HG03378 (cell line): ENCODE results near the gene WIPF2.
A peak's percentile ranks its signal among the peaks of the same experiment; 100 is the strongest.
"Not testable (repeated sequence)": the region's sequence is repeated elsewhere in the genome, so short reads cannot be mapped to it uniquely, and the experiment has no call there.

Experiments used
- ATAC-seq: cut with Tn5 transposase; IDR thresholded peaks from one replicate; pipeline ENCODE4 v1.9.1; 2021; ENCODE audit warnings: mild to moderate bottlenecking, moderate library complexity; ENCODE audit not compliant: unreplicated experiment

The WIPF2 gene

DNA sequence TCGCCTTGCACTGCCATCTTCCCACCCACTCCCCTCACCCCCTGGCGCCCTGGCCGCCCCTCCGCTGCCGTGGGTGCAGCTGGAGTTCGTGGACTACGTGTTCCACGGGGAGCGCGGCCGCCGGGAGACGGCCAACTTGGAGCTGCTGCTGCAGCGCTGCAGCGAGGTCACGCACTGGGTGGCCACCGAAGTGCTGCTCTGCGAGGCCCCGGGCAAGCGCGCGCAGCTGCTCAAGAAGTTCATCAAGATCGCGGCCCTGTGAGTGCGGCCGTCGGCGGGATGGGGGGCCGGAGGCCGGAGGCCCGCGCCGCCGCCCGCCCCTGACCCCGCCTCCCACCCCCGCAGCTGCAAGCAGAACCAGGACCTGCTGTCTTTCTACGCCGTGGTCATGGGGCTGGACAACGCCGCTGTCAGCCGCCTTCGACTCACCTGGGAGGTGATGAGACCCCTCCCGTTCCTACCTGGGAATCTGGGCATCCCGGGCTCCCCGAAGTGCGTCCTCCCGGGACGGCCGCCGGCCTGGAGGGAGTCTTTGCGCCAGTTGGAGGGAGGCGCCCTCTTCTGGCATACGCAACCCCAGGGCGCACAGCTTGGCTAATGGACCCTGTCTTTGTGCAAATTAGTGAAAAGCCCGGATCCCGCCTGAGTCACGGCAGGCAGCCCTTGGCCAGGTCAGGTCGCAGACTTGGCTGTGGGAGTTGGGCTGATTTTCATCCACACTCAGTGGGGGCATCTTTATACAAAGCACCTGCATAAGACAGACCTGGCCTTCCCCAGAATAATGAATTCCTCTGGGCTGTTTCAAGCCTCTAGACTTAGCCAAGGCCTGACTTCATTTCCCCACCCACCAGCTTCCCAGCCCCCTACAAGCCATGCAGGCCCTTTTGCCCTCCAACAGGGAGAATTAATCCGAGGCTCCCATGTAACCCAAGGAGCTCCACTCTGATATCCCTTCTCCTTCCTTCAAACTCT, 27.6 kb upstream of the WIPF2 start:
- ATAC-seq: peak; percentile 58

DNA sequence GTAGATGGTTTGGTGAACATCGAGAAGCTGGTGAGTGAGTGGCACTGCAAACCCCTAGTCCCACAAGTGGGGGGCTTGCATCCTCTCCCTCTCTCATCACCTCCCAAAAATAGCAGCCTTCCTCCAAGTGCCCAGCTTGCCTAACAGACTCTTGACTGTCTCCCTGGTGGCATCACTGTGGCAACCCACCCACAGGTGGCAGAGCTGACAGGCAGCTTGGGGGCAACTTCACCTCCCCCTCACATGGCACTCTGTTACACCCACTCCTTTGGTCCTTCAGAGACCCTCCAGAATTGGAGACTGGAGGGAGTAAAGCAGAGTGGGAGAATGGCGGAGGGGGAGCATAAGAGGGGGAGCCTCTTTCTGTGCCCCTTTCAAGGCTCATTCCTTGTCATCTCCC, 26.1 kb upstream of the WIPF2 start:
- no peak for ATAC-seq

DNA sequence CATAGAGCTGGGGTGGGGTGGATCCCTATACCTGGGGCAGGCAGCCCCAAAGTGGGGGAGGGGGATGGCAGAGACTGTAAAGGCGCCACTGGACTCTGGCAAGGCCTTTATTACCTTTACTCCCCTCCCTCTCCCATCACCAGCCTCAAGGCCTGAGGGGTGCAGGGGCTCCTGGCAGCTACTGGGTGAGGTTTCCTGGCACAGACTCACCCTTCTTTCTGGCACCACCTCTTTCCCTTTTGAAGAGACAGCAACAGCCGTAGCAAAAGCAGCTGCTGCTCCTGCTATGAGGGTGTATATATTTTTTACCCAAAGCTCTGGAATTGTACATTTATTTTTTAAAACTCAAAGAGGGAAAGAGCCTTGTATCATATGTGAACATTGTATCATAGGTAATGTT, 24.3 kb upstream of the WIPF2 start:
- no peak for ATAC-seq

DNA sequence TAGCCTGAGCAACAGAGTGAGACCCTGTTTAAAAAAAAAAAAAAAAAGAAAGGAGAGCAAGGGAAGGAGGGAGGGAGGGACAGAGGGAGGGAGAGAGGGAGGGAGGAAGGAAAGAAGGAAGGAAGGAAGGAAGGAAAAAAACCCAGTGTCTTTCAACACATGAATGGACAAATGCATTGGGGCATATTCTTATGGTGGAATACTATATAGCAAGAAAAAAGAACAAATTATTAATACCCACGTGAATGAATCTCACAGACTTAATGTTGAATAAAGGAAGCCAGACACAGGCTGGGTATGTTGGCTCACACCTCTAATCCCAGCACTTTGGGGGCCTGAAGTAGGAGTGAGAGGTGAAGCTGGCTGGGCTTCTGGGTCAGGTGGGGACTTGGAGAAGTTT, 21.6 kb upstream of the WIPF2 start:
- no peak for ATAC-seq

DNA sequence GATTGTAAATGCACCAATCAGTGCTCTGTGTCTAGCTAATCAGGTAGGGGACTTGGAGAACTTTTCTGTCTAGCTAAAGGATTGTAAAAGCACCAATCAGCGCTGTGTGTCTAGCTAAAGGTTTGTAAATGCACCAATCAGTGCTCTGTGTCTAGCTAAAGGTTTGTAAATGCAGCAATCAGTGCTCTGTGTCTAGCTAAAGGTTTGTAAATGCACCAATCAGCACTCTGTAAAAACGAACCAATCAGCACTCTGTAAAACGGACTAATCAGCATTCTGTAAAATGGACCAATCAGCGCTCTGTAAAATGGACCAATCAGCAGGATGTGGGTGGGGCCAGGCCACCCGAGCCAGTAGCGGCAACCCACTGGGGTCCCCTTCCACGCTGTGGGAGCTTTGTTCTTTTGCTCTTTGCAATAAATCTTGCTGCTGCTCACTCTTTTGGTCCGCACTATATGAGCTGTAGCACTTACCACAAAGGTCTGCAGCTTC, 21.1 kb upstream of the WIPF2 start:
- ATAC-seq: not testable (repeated sequence)

DNA sequence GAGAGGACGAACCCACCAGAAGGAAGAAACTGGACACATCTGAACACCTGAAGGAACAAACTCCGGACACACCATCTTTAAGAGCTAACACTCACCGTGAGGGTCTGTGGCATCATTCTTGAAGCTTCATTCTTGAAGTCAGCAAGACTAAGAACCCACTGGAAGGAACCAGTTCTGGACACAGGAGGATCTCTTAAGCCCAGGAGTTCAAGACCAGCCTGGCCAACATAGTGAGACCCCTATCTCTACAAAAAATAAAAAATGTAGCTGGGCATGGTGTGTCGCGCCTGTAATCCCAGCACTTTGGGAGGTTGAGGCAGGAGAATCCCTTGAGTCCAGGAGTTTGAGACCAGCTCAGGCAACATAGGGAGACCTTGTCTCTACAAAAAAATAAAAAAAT, 20.5 kb upstream of the WIPF2 start:
- no peak for ATAC-seq

DNA sequence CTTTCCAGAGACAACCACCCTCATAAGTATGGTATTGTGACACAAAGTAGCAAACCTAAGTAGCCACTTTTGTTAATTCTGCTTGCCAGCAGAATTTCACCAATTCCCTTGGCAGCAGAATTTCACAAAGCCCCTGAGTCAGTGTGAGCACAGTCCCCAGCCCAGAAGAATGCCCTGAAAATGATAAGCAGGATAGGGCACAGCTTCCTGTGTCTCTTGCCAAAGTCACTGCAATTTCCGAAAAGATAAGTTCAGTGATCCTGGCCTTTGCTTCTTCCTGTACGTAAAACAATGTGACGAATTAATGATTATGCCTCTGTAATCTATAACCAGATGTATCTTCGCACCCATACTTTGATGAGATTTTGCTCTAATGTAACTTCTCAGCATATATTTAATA, 16.0 kb upstream of the WIPF2 start:
- no peak for ATAC-seq

DNA sequence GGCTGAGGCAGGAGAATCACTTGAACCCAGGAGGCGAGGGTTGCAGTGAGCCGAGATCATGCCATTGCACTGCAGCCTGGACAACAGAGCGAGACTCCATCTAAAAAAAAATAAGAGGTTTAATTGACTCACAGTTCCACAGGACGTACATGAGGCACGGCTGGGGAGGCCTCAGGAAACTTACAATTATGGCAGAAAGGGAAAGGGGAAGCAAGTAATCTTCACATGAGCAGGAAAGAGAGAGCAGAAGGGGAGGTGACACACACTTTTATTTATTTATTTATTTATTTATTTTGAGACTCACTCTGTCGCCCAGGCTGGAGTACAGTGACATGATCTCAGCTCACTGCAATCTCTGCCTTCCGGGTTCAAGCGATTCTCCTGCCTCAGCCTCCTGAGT, 12.9 kb upstream of the WIPF2 start:
- not testable (repeated sequence) for ATAC-seq

DNA sequence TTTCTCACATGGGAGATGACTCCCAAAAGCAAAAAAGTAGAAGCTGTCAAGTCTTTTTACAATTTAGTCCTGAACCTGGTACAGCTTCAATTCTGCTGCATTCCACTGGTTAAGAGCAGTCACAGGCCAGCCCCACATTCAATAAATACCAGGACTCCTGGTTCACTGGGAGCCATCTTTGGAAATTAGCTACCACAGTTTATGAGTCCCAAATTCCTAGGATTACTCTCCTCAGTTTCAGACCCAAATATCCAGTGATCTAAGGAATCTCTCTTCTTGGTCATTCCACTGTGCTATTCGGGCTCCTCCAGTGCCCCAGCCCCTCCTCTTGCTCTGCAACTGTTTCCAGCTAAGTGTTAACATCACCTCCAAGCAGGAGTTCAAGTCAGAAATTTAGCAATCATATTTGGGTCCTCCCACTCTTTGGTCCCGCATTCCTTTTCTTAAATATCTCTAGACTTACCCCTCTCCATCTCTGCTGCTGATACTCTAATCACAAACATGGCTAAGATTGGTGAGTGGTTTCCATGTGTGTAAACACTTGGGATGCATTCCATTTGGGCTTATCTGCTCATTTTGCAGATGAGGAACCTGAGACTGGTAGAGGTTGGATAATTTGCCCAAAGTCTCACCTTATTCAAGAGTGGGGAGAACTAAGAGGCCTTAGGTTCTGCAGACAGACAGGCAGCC, 9.6 kb upstream of the WIPF2 start:
- ATAC-seq: no peak

DNA sequence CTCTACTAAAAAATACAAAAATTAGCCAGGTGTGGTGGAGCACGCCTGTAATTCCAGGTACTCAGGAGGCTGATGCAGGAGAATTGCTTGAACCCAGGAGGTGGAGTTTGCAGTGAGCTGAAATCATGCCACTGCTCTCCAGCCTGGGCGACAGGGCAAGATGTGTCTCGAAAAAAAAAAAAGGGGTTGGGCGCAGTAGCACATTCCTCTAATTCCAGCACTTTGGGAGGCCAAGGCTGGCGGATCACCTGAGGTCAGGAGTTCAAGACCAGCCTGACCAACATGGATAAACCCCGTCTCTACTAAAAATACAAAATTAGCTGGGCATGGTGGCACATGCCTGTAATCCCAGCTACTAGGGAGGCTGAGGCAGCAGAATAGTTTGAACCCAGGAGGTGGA, 5.2 kb upstream of the WIPF2 start:
- ATAC-seq: not testable (repeated sequence)

DNA sequence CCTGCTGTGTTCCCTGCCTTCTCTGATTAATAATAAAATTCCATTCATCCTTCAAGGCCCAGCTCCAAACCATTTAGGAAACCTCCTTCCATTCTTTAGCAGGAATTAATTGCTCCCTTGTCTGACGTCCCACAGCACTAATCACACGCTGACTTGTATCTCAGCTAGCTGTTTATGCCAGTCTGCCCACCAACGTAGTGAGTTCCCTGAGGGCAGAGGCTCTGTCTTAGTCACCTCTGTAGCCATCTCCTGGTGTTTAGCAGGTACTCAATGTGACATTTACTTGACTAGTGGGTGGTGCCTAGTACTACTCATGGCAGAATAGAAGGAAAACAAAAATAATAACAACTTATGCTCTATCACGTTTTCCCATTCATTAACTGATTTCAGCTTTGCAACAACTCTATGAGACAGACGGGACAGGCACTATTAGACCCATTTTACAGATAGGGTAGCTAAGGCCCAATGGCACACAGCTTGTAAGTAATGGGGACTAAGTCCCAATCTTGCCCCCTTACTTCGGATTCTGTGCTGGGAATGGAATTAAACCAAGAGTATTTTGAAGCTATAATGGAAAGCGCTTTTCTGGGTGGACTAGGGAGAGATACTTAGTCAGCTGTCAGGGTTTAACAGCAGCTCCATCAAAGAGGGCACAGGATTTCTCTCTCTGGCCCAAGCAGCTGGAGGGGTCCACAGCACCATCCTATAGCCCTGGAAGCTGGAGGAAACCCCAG, 931 bp upstream of the WIPF2 start:
- no peak for ATAC-seq

DNA sequence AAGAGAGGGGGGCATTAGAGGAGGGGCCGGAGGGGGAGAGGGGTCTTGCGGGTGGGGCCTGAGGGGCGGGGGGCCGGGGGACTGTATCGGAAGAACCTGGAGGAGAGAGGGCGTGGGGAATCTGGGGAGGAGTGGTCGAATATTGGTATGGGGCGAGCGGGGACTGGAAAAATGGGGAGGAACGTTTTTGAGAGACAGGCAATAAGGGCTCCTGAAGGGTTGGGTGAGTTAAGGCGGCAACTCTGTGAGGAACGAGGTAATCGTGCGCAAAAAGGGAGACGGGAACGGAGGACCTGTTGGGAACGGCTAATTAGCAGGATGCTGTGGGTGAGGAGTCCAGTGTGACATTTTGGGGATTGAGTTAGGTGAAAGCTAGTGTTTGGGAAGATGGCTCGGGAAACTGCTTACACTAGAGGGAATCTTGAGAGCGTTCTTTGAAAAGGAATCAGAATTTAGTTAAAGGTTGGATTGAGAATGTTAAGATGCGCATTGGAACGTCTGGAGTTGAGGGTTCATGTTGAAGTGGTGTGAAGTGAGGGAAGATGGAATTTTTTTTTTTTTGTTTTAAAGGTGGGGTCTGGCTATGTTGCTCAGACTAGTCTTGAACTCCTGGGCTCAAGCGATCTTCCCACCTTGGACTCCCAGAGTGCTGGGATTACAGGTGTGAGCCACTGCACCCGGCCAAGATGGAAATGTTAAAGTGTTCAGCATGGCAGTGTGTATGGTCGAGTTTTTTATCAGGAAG, 662 bp downstream of the WIPF2 start:
- ATAC-seq: no peak

DNA sequence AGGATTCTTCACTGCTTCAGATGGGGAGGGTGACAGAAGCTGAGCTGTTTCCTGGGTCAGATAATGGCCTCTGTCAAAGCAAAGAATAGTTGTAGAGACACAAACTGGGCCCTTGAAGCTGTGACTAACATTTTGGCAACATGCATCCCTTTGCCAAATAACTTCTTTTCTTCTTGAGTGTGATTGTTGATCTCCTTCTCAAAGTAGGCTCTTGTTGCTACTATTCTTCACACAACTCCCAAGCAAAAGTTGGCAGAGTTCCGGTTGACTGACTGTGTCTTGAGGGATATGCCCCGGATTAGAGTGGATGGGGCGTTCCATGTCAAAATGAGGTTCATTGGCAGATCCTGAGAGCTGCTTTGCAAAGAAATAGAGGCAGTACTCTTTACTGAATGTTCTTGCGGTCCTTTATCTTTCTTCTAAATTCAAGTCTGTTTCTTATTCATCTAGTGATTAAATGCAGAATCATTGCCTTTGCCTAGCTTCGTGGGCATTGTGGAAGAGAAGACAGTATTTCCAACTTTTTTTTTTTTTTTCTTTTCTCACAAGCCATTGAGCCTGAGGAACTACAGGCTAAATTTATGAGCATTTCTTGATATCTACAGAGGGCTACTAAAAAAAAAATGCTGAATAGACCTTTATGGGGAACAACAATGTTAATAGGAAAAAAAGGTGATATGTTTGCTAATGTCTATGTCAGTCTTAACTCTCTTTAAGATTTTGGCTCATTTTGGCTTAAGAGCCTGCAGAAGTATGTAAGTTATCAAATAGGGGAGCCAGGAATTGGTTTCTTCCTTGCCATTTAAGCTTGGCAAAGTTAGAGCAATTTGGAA, 5.8 kb downstream of the WIPF2 start:
- ATAC-seq: no peak

DNA sequence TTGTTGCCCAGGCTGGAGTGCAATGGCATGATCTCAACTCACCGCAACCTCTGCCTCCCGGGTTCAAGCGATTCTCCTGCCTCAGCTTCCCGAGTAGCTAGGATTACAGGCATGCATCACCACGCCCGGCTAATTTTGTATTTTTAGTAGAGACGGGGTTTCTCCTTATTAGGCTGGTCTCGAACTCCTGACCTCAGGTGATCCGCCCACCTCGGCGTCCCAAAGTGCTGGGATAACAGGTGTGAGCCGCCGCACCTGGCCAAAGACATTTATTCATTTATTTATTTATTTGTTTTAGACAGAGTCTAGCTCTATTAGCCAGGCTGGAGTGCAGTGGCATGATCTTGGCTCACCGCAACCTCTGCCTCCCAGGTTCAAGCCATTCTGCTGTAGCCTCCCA, 10.0 kb downstream of the WIPF2 start:
- not testable (repeated sequence) for ATAC-seq

DNA sequence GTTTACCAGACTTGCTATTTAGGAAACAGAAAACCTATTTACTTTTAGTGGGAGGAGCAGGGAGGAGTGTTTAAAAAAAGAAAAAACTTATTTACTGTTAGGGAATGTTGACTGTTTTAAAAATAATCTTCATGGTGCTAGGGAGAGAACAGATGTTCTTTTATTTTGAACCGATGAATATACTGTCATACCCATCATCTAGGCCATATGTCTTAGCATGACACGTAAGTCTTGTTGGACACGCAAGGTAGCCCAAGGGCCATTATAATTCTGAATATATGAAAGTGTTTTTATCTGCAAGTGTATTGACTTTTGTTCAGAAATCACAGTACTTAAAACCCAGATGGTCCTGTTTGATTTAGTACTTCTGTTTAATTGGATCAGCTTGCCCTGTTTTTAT, 11.6 kb downstream of the WIPF2 start:
- ATAC-seq: no peak

DNA sequence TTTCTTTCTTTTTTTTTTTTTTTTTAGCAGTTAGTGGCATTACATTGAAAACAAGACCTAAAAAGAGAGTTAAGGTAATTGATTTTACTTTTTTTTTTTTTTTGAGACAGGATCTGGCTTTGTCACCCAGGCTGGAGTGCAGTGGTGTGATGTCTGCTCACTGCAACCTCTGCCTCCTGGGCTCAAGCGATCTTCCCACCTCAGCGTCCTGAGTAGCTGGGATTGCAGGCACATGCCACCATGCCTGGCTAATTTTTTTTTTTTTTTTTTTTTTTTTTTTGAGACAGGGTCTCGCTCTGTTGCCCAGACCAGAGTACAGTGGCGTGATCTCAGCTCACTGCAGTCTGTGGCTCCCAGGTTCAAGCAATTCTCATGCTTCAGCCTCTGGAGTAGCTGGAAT, 12.8 kb downstream of the WIPF2 start:
- ATAC-seq: not testable (repeated sequence)

DNA sequence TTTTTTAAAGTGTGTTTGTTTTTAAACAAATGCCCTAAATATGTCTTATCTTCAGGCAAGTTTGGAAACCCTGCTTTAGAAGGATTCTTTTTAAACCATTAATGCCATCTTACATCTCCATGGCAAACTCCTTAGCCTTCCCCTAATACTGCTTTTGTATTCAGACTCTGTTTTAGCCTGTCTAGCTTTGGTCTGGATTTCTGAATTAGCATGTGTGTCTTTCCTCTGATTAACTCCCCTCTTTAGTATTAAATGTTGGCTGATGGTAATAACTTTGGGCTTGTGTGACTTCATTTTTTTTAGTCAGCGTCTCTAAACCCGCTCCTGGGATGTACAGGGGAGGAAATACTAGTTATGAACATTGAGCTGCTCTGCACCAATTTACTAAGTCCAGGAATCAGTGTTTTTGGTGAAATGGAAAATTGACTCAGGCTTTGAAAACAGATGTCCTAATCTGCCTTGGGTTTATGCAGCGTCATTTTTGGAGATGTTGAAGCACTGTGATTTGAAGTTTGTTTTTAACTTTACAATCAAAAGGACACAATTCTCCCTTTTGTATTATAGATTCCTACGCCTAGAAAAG, 22.2 kb downstream of the WIPF2 start:
- ATAC-seq: no peak

DNA sequence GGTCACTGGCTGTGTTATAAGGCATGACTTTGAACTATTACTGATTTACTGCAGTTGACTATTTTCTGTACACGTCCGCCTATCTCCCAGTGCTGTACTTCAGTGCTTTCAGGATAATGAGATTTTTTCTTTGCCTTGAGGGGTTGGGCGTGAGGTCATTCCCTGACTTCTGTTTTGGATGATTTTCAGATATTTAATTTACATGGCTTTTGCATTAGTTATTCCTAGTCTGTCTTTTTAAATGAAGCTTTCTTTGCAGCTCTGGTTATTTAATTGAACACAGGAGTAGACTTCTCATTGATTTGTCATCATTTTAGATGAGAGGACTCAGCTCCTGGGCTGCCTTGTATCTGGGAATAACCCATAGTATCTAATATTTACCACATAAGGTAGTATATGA, 23.7 kb downstream of the WIPF2 start:
- ATAC-seq: no peak

DNA sequence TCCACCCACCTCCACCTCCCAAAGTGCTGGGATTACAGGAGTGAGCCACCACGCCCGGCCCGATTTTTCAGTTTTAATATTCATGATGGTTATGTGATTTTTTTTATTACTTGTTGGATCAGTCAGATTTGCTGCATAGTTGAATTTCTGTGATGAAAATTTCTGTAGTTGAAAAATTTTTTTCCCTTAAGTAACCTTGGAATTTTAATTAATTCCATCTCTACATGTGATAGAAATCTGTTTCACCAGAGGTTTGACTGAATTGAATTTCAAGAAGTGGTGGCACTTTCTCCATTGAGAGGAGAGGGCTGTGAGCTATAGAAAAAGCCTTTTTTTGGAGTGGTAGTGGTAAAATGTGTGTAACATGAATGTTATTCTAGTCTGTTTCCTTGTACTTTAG, 24.7 kb downstream of the WIPF2 start:
- ATAC-seq: no peak
